Karpas-422 (cell line): ENCODE measurements around the gene ACSF3. TPM values are rescaled to one million over a fixed set of nuclear protein-coding genes. Genes with fewer than 3 reads are reported as not detected.

Source experiments
- DNase-seq: peaks from one replicate; pipeline ENCODE4 v3.0.0-alpha.2; 2015
- H2AFZ ChIP-seq: fragments of 200-600 bp; sonication (generic); 2 replicates; pipeline ENCODE4 v1.6.1; 2014; ENCODE audit warnings: antibody characterized with exemption, low read length, mixed read lengths
- H3K27ac ChIP-seq: fragments of 200-600 bp; sonication (generic); 2 replicates; pipeline ENCODE4 v1.5.1; 2014; ENCODE audit warnings: mild to moderate bottlenecking, low read length, moderate library complexity
- H3K27me3 ChIP-seq: fragments of 200-600 bp; sonication (generic); 2 replicates; pipeline ENCODE4 v1.6.1; 2014; ENCODE audit warnings: low read length, mixed read lengths
- H3K36me3 ChIP-seq: fragments of 200-600 bp; sonication (generic); 2 replicates; pipeline ENCODE4 v1.6.1; 2014; ENCODE audit warnings: low read length, mixed read lengths; ENCODE audit not compliant: insufficient read depth
- H3K4me1 ChIP-seq: fragments of 200-600 bp; sonication (generic); 2 replicates; pipeline ENCODE4 v1.6.1; 2014; ENCODE audit warnings: mild to moderate bottlenecking, low read length, mixed read lengths
- H3K4me2 ChIP-seq: fragments of 200-600 bp; sonication (generic); 2 replicates; pipeline ENCODE4 v1.6.1; 2014; ENCODE audit warnings: low read length, low read depth, mild to moderate bottlenecking; ENCODE audit not compliant: poor library complexity, severe bottlenecking
- H3K4me3 ChIP-seq: fragments of 200-600 bp; sonication (generic); 2 replicates; pipeline ENCODE4 v1.5.1; 2014; ENCODE audit warnings: mild to moderate bottlenecking, antibody characterized with exemption, low read length, mixed read lengths
- H3K79me2 ChIP-seq: fragments of 200-600 bp; sonication (generic); 2 replicates; pipeline ENCODE4 v1.6.1; 2014; ENCODE audit warnings: mild to moderate bottlenecking, low read length, mixed read lengths
- H3K9ac ChIP-seq: fragments of 200-600 bp; sonication (generic); 2 replicates; pipeline ENCODE4 v1.6.0; 2014; ENCODE audit warnings: low read length
- H3K9me2 ChIP-seq: fragments of 200-600 bp; sonication (generic), shearing (Covaris generic); replicated peaks from 2 replicates; pipeline ENCODE4 v1.6.0; 2014; ENCODE audit warnings: mild to moderate bottlenecking, low read length, moderate library complexity; ENCODE audit not compliant: insufficient read depth
- H3K9me3 ChIP-seq: fragments of 300-700, 200-600 bp; sonication (generic); 2 replicates; pipeline ENCODE4 v1.6.1; 2014; ENCODE audit warnings: low read length, mixed read lengths
- H4K20me1 ChIP-seq: fragments of 200-600 bp; sonication (generic); 2 replicates; pipeline ENCODE4 v1.6.1; 2014; ENCODE audit warnings: mild to moderate bottlenecking, antibody characterized with exemption, low read length, low read depth; ENCODE audit not compliant: insufficient read depth
- total RNA-seq: library from RNA; depleted of rRNA; stranded (reverse); fragments of >200 nt; shearing (Covaris generic); gene quantifications from 2 replicates; pipeline ENCODE4 v1.2.3, GENCODE V29; 2014; ENCODE audit warnings: low replicate concordance

Gene ACSF3
- total RNA-seq, 1 experiment from 2014 or later, result 30.4 TPM

GRCh38 chr16:89131783-89132182 is 38.1 kb downstream of the ACSF3 start:
- Histone ChIP-seq H3K27ac (no peak overlapping the region), H3K27me3 (no peaks in the 10 kb centered on the region), H3K9ac (no peak overlapping the region), H4K20me1 (no peaks in the 10 kb centered on the region), H3K4me2 (no peak overlapping the region), H3K9me3 (0 out of 2 replicates have a peak, but pooled peaks cover 8% of the 10 kb centered on the region), H3K79me2 (peaks cover 31% of the 10 kb centered on the region), H3K4me1 (no peaks in the 10 kb centered on the region), H3K9me2 (no peaks in the 10 kb centered on the region), H2AFZ (no peak overlapping the region), H3K4me3 (no peak overlapping the region), H3K36me3 (peaks cover 17% of the 10 kb centered on the region)
- DNase-seq, result no peak

GRCh38 chr16:89132194-89133005 is 38.7 kb downstream of the ACSF3 start:
- Histone ChIP-seq H3K36me3 (peaks cover 17% of the 10 kb centered on the region), H4K20me1 (no peaks in the 10 kb centered on the region), H3K27me3 (no peaks in the 10 kb centered on the region), H3K9ac (no peak overlapping the region), H3K4me3 (no peak overlapping the region), H3K9me2 (no peaks in the 10 kb centered on the region), H3K9me3 (0 out of 2 replicates have a peak, but pooled peaks cover 8% of the 10 kb centered on the region), H3K4me2 (no peak overlapping the region), H2AFZ (no peak overlapping the region), H3K79me2 (peaks cover 31% of the 10 kb centered on the region), H3K27ac (no peak overlapping the region), H3K4me1 (no peaks in the 10 kb centered on the region)
- no peak for DNase-seq

- H3K36me3 ChIP-seq, result peaks cover 14% of the 10 kb centered on the region
These were observed 39.9 kb downstream of the ACSF3 start for GRCh38 chr16:89133457-89134127.

GRCh38 chr16:89134269-89134668 is 40.6 kb downstream of the ACSF3 start:
- Histone ChIP-seq H3K36me3 (peaks cover 7% of the 10 kb centered on the region), H3K9me2 (no peaks in the 10 kb centered on the region), H3K9me3 (0 out of 2 replicates have a peak, but pooled peaks cover 2% of the 10 kb centered on the region), H3K27me3 (no peaks in the 10 kb centered on the region), H2AFZ (no peak overlapping the region), H3K4me3 (no peak overlapping the region), H3K4me1 (no peaks in the 10 kb centered on the region), H3K9ac (no peak overlapping the region), H3K27ac (no peak overlapping the region), H3K4me2 (no peak overlapping the region), H3K79me2 (peaks cover 19% of the 10 kb centered on the region), H4K20me1 (no peaks in the 10 kb centered on the region)
- no peak for DNase-seq

More at GRCh38 chr16:89133457-89134127, 39.9 kb downstream of the ACSF3 start:
- no peak overlapping the region for H3K27ac ChIP-seq
- H2AFZ ChIP-seq, result no peak overlapping the region
- no peak overlapping the region for H3K4me3 ChIP-seq
- no peaks in the 10 kb centered on the region for H3K9me2 ChIP-seq
- no peak overlapping the region for H3K4me2 ChIP-seq
- H3K79me2 ChIP-seq, result peaks cover 25% of the 10 kb centered on the region
- H3K9ac ChIP-seq, result no peak overlapping the region
- H3K4me1 ChIP-seq, result no peaks in the 10 kb centered on the region
- no peaks in the 10 kb centered on the region for H4K20me1 ChIP-seq
- H3K9me3 ChIP-seq, result 0 out of 2 replicates have a peak, but pooled peaks cover 8% of the 10 kb centered on the region
- H3K27me3 ChIP-seq, result no peaks in the 10 kb centered on the region
- DNase-seq, result no peak

GRCh38 chr16:89135166-89135565 is 41.5 kb downstream of the ACSF3 start:
- H3K9me2 ChIP-seq, result no peaks in the 10 kb centered on the region
- H3K27me3 ChIP-seq, result no peaks in the 10 kb centered on the region
- no peak overlapping the region for H3K9ac ChIP-seq
- H3K36me3 ChIP-seq, result no peaks in the 10 kb centered on the region
- H3K4me3 ChIP-seq, result no peak overlapping the region
- H3K4me1 ChIP-seq, result no peaks in the 10 kb centered on the region
- H3K4me2 ChIP-seq, result no peak overlapping the region
- peaks cover 10% of the 10 kb centered on the region for H3K79me2 ChIP-seq
- H3K9me3 ChIP-seq, result no peaks in the 10 kb centered on the region
- DNase-seq, result no peak
- no peaks in the 10 kb centered on the region for H4K20me1 ChIP-seq
- no peak overlapping the region for H2AFZ ChIP-seq
- H3K27ac ChIP-seq, result no peak overlapping the region

GRCh38 chr16:89135971-89136765 is 42.5 kb downstream of the ACSF3 start:
- Histone ChIP-seq H3K9ac (no peak overlapping the region), H3K9me3 (no peaks in the 10 kb centered on the region), H3K4me3 (no peak overlapping the region), H3K4me2 (no peak overlapping the region), H3K4me1 (no peaks in the 10 kb centered on the region), H3K9me2 (no peaks in the 10 kb centered on the region), H3K36me3 (no peaks in the 10 kb centered on the region), H4K20me1 (no peaks in the 10 kb centered on the region), H3K27me3 (no peaks in the 10 kb centered on the region), H2AFZ (no peak overlapping the region), H3K27ac (no peak overlapping the region), H3K79me2 (peaks cover 5% of the 10 kb centered on the region; the same call in 1 of the 2 replicates)
- no peak for DNase-seq

DNA sequence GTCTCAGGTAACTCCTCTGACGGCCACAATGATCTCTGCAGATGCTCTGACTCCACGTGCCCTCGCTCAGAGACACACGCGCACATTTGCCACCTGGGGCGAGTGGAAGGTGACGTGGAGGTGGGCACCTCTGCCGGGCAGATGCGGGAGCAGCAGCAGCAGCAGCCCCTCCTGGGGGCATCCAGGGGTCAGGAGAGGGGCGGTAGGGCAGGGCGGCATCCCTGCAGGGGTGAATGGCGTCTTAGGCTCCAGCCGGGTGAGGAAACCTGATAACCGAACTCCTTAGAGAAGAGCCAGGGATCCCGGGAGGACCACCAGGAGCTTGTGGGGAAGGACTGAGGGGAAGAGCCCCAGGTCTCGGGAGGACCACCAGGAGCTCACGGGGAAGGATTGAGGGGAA is 43.3 kb downstream of the ACSF3 start:
- Histone ChIP-seq H3K4me1 (no peaks in the 10 kb centered on the region), H3K27me3 (no peaks in the 10 kb centered on the region), H4K20me1 (no peaks in the 10 kb centered on the region), H2AFZ (no peak overlapping the region), H3K4me3 (no peak overlapping the region), H3K4me2 (no peak overlapping the region), H3K9me2 (no peaks in the 10 kb centered on the region), H3K36me3 (no peaks in the 10 kb centered on the region), H3K27ac (no peak overlapping the region), H3K79me2 (no peaks in the 10 kb centered on the region), H3K9ac (no peak overlapping the region), H3K9me3 (no peaks in the 10 kb centered on the region)
- DNase-seq, result no peak
